GM20000 (cell line): ENCODE results near the gene UBE3A.

ENCODE experiments used
- DNase-seq: peaks from one replicate; pipeline ENCODE4 v3.0.0; 2012; ENCODE audit warnings: low spot score
- TF ChIP-seq, protein P1 (sequence below): IDR thresholded peaks from 2 replicates; pipeline ENCODE4 v1.5.1; 2012; ENCODE audit warnings: mild to moderate bottlenecking, control low read depth; ENCODE audit errors: extremely low read depth, missing control alignments

Gene UBE3A

DNA sequence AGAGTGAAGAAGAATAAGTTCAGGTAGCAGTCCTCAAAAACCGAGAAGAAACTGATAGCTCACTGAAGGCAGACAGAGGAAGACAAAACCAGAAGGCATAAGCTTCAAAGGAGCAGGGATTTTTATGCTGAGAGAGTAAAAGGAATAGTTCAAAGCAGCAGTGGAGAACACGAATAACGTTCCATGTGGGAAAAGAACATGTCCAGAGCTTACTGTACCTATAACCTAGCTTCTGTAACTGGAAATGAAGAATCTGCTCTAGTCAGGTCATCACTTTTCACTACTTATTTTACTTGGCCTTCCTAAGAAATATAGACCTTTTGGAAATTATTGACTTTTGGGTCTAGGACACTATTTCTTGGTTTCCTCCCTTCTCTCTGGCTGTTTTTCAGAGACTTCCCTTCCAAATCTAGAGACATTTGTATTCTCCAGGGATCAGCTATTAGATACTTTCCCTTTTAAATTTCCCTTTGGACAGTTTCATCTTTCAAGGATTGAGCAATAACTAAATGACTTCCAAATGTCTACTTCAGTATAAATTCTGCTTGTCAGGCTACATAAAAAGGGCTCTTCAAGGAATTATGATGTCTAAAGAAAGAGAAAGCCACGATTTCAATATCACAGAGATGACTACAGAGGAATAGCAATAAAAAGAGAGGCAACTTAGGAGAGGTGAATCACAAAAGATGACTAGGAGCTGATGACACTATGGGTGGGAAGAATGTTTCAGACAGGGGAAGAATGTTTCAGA, 46.7 kb downstream of the UBE3A start:
- TF ChIP-seq, protein P1, sequence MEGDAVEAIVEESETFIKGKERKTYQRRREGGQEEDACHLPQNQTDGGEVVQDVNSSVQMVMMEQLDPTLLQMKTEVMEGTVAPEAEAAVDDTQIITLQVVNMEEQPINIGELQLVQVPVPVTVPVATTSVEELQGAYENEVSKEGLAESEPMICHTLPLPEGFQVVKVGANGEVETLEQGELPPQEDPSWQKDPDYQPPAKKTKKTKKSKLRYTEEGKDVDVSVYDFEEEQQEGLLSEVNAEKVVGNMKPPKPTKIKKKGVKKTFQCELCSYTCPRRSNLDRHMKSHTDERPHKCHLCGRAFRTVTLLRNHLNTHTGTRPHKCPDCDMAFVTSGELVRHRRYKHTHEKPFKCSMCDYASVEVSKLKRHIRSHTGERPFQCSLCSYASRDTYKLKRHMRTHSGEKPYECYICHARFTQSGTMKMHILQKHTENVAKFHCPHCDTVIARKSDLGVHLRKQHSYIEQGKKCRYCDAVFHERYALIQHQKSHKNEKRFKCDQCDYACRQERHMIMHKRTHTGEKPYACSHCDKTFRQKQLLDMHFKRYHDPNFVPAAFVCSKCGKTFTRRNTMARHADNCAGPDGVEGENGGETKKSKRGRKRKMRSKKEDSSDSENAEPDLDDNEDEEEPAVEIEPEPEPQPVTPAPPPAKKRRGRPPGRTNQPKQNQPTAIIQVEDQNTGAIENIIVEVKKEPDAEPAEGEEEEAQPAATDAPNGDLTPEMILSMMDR: no peak
- no peak for DNase-seq

DNA sequence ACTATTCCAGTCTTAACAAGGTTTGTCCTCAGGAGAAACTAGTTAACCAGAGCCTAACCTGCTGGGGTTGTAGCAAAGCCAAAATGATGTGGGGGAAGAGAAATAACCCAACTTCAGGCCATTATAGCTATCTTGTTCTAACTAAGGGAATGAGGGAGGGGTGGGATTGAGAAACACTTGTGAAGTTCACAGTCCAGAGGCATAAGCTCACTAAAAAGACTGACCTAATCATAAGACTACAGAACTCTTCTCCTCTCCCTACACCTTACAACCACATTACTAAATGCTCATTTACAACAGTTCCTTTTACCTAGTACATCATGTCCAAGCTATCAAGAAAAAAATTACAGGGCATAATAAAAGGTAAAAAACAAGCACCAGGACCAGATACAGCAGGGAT, 52.8 kb downstream of the UBE3A start:
- TF ChIP-seq, protein P1: no peak
- no peak for DNase-seq

DNA sequence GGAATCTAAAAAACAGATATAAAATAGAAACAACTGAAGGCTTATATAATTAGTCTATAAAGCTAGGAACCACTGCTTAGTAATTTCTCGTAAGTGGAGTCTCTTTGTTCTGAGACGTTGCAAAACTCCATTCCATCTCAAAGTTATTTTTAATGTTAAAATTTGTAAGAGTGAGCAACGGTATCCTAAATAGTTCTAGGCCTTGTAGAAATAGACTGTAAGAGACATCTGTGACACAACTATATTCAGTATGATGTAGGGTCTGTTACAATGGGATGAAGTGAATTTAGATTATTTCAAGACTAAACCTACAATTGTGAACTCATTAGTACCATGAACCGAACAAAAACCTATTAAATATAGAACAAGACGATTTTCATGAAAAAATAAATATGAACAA, 57.2 kb downstream of the UBE3A start:
- DNase-seq: no peak
- TF ChIP-seq, protein P1: no peak

DNA sequence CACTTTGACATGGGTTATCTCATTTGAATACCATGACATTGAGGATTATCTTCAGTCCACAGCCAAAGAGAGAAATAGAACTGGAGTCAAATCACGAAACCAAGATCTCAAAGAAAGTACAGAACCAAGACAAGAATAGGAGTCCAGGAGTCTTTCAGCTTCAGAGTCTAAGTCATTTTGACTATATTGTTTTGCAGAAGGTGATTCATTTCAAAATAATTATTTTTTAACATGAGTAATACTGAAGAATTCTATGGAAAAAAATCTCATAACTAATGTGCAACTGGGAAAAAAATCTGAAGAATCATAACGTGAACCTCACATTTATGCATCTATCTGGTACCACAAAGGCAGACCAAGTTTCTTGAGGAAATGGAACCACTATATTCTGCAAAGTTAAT, 60.3 kb downstream of the UBE3A start:
- DNase-seq: no peak
- TF ChIP-seq, protein P1: no peak

DNA sequence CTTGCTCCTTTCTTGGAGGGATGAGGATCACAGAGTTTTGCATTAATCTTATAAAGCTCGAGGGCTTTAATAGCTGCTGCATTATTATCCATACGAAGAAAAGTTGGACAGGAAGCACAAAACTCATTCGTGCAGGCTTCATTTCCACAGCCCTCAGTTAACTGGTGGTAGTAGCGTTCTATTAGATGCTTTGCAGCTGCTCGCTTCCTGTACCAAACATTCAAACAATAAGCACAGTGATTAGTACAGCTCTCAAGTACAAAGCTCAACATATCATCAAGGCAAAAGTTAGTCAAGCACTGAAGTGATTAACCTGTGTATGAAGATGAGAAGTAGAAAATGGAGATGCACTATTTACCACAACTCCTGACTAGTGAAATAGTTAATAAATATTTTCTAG, 63.3 kb downstream of the UBE3A start:
- DNase-seq: no peak

DNA sequence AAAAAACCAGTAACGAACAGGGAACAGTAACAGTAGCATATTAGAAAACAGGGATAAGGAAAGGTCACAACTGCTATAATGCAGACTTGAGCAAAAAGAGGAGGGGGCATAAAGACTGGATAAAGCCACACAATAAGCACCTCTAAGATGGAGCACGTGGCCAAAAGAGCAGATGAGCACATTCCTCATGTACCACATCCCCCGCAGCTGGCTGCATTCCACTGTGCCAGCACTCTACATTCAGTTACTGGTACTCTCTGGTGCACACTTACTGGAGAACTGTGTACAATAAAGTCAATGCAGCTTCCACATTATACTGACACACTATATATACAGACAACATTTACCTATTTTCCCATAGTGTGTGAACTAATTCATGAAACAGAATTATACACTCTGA, 64.7 kb downstream of the UBE3A start:
- no peak for DNase-seq
- TF ChIP-seq, protein P1: no peak

More for the DNA sequence above, 63.3 kb downstream of the UBE3A start:
- TF ChIP-seq, protein P1: no peak

DNA sequence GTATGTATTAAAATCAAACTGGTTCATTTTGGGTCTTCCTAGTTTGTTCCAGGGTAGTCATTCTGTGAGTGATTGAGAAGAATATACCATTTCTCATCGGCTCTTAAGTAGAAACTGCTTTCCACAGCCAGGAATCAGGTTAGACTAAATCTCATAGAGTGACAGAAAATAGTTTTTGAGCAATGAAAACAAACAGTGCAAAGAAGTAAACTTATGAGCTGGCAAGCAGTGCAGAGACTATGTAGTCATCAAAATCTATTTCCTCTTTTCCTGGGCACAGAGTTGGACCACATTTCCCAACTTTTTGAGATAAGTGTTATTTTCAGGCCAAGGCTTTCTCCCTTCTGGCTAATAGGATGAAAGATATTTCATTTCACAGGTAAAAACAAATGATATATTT, 66.5 kb downstream of the UBE3A start:
- TF ChIP-seq, protein P1: no peak
- no peak for DNase-seq
